HEK293 (cell line): ENCODE results near the gene SLC39A1.
A peak's percentile ranks its signal among the peaks of the same experiment; 100 is the strongest.

Source experiments
- EGR2 ChIP-seq: fragments of 450-650 bp; formaldehyde crosslinking; IDR thresholded peaks from 2 replicates; pipeline ENCODE4 v1.5.1; 2016; ENCODE audit warnings: low read depth, missing biosample characterization, missing genetic modification characterization
- MZF1 ChIP-seq: fragments of 450-650 bp; formaldehyde crosslinking; IDR thresholded peaks from 2 replicates; pipeline ENCODE4 v1.5.1; 2017; ENCODE audit warnings: missing biosample characterization, missing genetic modification characterization, borderline replicate concordance
- PRDM1 ChIP-seq: fragments of 450-650 bp; formaldehyde crosslinking; IDR thresholded peaks from 2 replicates; pipeline ENCODE4; 2016; ENCODE audit warnings: missing biosample characterization, missing genetic modification characterization
- REPIN1 ChIP-seq: fragments of 450-650 bp; formaldehyde crosslinking; IDR thresholded peaks from 2 replicates; pipeline ENCODE4 v1.5.1; 2017; ENCODE audit warnings: missing biosample characterization, missing genetic modification characterization, low read depth
- SCRT1 ChIP-seq: fragments of 450-650 bp; formaldehyde crosslinking; IDR thresholded peaks from 2 replicates; pipeline ENCODE4 v1.5.1; 2016; ENCODE audit warnings: missing biosample characterization, missing genetic modification characterization, borderline replicate concordance
- SP2 ChIP-seq: fragments of 450-650 bp; formaldehyde crosslinking; IDR thresholded peaks from 2 replicates; pipeline ENCODE4 v1.5.1; 2016; ENCODE audit warnings: missing biosample characterization, missing genetic modification characterization
- TCF7L2 ChIP-seq: IDR thresholded peaks from 2 replicates; pipeline ENCODE4 v1.6.1; 2011; ENCODE audit warnings: low read depth, mild to moderate bottlenecking, inconsistent platforms, low read length, moderate library complexity, borderline replicate concordance
- TRIM28 ChIP-seq: IDR thresholded peaks from 2 replicates; pipeline ENCODE4 v1.6.1; 2011; ENCODE audit warnings: low read length, control low read depth, borderline replicate concordance
- YY1 ChIP-seq: fragments of 450-650 bp; formaldehyde crosslinking; IDR thresholded peaks from 2 replicates; pipeline ENCODE4 v1.5.1; 2018; ENCODE audit warnings: missing biosample characterization, missing genetic modification characterization
- ZBTB8A ChIP-seq: fragments of 450-650 bp; formaldehyde crosslinking; IDR thresholded peaks from 2 replicates; pipeline ENCODE4 v1.5.1; 2016; ENCODE audit warnings: missing biosample characterization, missing genetic modification characterization
- ZFP41 ChIP-seq: fragments of 450-650 bp; formaldehyde crosslinking; IDR thresholded peaks from 2 replicates; pipeline ENCODE4 v1.5.1; 2016; ENCODE audit warnings: missing biosample characterization, missing genetic modification characterization, borderline replicate concordance
- ZNF10 ChIP-seq: fragments of 450-650 bp; formaldehyde crosslinking; IDR thresholded peaks from 2 replicates; pipeline ENCODE4 v1.5.1; 2017; ENCODE audit warnings: missing biosample characterization, missing genetic modification characterization
- ZNF184 ChIP-seq: fragments of 450-650 bp; IDR thresholded peaks from 2 replicates; pipeline ENCODE4 v1.5.1; 2018; ENCODE audit warnings: missing biosample characterization, mild to moderate bottlenecking, missing genetic modification characterization
- ZNF202 ChIP-seq: fragments of 450-650 bp; formaldehyde crosslinking; IDR thresholded peaks from 2 replicates; pipeline ENCODE4 v1.5.1; 2016; ENCODE audit warnings: missing biosample characterization, missing genetic modification characterization, borderline replicate concordance
- ZNF221 ChIP-seq: fragments of 450-650 bp; formaldehyde crosslinking; IDR thresholded peaks from 2 replicates; pipeline ENCODE4 v1.5.1; 2017; ENCODE audit warnings: missing biosample characterization, missing genetic modification characterization, borderline replicate concordance
- ZNF248 ChIP-seq: fragments of 450-650 bp; formaldehyde crosslinking; IDR thresholded peaks from 2 replicates; pipeline ENCODE4 v1.5.1; 2017; ENCODE audit warnings: missing biosample characterization, missing genetic modification characterization
- ZNF335 ChIP-seq: fragments of 450-650 bp; formaldehyde crosslinking; conservative IDR thresholded peaks from 2 replicates; pipeline ENCODE4 v1.5.1; 2016; ENCODE audit warnings: missing biosample characterization, missing genetic modification characterization
- ZNF416 ChIP-seq: fragments of 450-650 bp; formaldehyde crosslinking; IDR thresholded peaks from 2 replicates; pipeline ENCODE4 v1.5.1; 2016; ENCODE audit warnings: missing biosample characterization, missing genetic modification characterization
- ZNF514 ChIP-seq: fragments of 450-650 bp; formaldehyde crosslinking; IDR thresholded peaks from 2 replicates; pipeline ENCODE4 v1.5.1; 2016; ENCODE audit warnings: missing biosample characterization, missing genetic modification characterization
- ZNF558 ChIP-seq: fragments of 450-650 bp; formaldehyde crosslinking; IDR thresholded peaks from 2 replicates; pipeline ENCODE4 v1.5.1; 2016; ENCODE audit warnings: missing biosample characterization, missing genetic modification characterization
- ZNF561 ChIP-seq: fragments of 450-650 bp; IDR thresholded peaks from 2 replicates; pipeline ENCODE4 v1.5.1; 2018; ENCODE audit warnings: missing biosample characterization, missing genetic modification characterization, borderline replicate concordance
- ZNF571 ChIP-seq: fragments of 450-650 bp; formaldehyde crosslinking; IDR thresholded peaks from 2 replicates; pipeline ENCODE4 v1.5.0; 2017; ENCODE audit warnings: missing biosample characterization, missing genetic modification characterization
- ZNF639 ChIP-seq: fragments of 450-650 bp; formaldehyde crosslinking; IDR thresholded peaks from 2 replicates; pipeline ENCODE4 v1.5.1; 2016; ENCODE audit warnings: missing biosample characterization, missing genetic modification characterization
- ZNF645 ChIP-seq: fragments of 450-650 bp; formaldehyde crosslinking; IDR thresholded peaks from 2 replicates; pipeline ENCODE4; 2016; ENCODE audit warnings: missing biosample characterization, missing genetic modification characterization
- ZNF654 ChIP-seq: fragments of 450-650 bp; formaldehyde crosslinking; IDR thresholded peaks from 2 replicates; pipeline ENCODE4 v1.5.1; 2016; ENCODE audit warnings: low read depth, missing biosample characterization, missing genetic modification characterization
- ZNF768 ChIP-seq: fragments of 450-650 bp; formaldehyde crosslinking; IDR thresholded peaks from 2 replicates; pipeline ENCODE4 v1.5.1; 2018; ENCODE audit warnings: missing biosample characterization, mild to moderate bottlenecking, missing genetic modification characterization
- TF ChIP-seq, protein P1 (sequence below): fragments of 450-650 bp; formaldehyde crosslinking; IDR thresholded peaks from 2 replicates; pipeline ENCODE4 v1.5.1; 2016; ENCODE audit warnings: missing biosample characterization, missing genetic modification characterization
- TF ChIP-seq, protein P2 (sequence below): fragments of 450-650 bp; formaldehyde crosslinking; IDR thresholded peaks from 2 replicates; pipeline ENCODE4 v1.5.1; 2016; ENCODE audit warnings: missing biosample characterization, missing genetic modification characterization
- TF ChIP-seq, protein P3 (sequence below): fragments of 450-650 bp; formaldehyde crosslinking; IDR thresholded peaks from 2 replicates; pipeline ENCODE4 v1.5.1; 2016; ENCODE audit warnings: missing biosample characterization, missing genetic modification characterization
- TF ChIP-seq, protein P4 (sequence below): fragments of 450-650 bp; formaldehyde crosslinking; IDR thresholded peaks from 2 replicates; pipeline ENCODE4 v1.5.1; 2016; ENCODE audit warnings: missing biosample characterization, missing genetic modification characterization

Gene SLC39A1

DNA sequence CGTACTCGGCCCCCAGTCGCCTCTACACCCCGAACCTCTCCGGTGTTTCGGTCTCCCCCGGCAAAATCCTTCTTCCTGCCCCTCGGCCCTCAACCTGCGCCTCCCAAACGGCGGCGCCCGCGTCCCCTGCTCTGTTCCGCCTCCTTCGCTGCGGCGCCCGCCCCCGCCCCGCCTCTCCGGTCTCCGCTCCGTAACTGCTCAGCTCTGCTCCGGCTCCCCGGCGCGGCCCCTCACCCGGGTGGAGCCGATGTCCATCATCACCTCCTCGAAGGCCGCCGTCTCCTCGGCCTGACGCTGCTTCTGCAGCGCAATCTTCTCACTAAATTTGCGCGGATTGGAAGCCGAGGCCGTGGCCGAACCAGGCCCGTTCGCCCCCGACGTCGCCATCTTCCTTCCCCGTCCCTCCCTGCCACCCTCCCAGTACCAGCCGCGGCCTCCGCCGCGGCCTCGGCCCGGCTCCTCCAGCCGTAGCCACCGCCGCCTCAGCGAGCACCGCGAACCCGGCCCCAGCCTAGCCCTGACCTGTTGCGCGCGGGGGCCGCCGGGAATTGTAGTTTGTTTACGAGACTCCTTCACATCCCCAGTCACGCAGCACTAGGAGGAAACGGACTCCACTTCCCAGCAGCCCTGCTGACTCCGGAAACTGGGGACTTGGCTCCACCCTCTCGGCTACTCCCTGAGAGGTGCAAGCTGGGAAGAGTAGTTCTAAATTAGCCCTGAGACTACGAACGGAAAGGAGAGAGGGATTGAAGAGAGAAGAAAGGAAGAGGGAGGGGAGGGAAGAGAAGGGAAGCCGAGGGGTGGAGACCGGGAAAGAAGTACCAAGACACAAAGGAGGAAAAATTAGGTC lies 5.0 kb downstream of the SLC39A1 start, which contains the start of gene CRTC2 (continued):
- TF ChIP-seq ZNF184 (tag by site-specific recombination) = no peak
- no peak for TF ChIP-seq ZNF645
- peak; percentile 94 for TF ChIP-seq YY1 (tag by site-specific recombination)
- no peak for TF ChIP-seq TCF7L2
- TF ChIP-seq SCRT1 (tag by site-specific recombination) = peak; percentile 100
- no peak for TF ChIP-seq ZNF221
- TF ChIP-seq ZNF514 (tag by site-specific recombination) = no peak
- no peak for TF ChIP-seq ZNF558 (tag by site-specific recombination)
- TF ChIP-seq ZNF248 (tag by site-specific recombination) = no peak
- TF ChIP-seq ZNF416 (tag by site-specific recombination) = no peak
- TF ChIP-seq MZF1 = no peak
- TF ChIP-seq ZNF571 = no peak
- TF ChIP-seq TRIM28 = 0 out of 2 replicates have a peak, but pooled peaks have one; percentile 29
- peak; percentile 94 for TF ChIP-seq ZNF335 (tag by site-specific recombination)
- no peak for TF ChIP-seq ZNF202 (tag by site-specific recombination)
- TF ChIP-seq, protein P1, sequence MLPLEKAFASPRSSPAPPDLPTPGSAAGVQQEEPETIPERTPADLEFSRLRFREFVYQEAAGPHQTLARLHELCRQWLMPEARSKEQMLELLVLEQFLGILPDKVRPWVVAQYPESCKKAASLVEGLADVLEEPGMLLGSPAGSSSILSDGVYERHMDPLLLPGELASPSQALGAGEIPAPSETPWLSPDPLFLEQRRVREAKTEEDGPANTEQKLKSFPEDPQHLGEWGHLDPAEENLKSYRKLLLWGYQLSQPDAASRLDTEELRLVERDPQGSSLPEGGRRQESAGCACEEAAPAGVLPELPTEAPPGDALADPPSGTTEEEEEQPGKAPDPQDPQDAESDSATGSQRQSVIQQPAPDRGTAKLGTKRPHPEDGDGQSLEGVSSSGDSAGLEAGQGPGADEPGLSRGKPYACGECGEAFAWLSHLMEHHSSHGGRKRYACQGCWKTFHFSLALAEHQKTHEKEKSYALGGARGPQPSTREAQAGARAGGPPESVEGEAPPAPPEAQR (tag by site-specific recombination) = no peak
- peak; percentile 36; the same call in 1 of the 2 replicates for TF ChIP-seq ZBTB8A (tag by site-specific recombination)
- no peak for TF ChIP-seq ZNF639 (tag by site-specific recombination)
- TF ChIP-seq, protein P2, sequence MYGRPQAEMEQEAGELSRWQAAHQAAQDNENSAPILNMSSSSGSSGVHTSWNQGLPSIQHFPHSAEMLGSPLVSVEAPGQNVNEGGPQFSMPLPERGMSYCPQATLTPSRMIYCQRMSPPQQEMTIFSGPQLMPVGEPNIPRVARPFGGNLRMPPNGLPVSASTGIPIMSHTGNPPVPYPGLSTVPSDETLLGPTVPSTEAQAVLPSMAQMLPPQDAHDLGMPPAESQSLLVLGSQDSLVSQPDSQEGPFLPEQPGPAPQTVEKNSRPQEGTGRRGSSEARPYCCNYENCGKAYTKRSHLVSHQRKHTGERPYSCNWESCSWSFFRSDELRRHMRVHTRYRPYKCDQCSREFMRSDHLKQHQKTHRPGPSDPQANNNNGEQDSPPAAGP (tag by site-specific recombination) = peak; percentile 81
- no peak for TF ChIP-seq ZNF654 (tag by site-specific recombination)
- TF ChIP-seq PRDM1 (tag by site-specific recombination) = peak; percentile 96
- peak; percentile 72 for TF ChIP-seq ZNF10
- no peak for TF ChIP-seq ZFP41
- TF ChIP-seq REPIN1 = no peak
- TF ChIP-seq ZNF768 = no peak
- TF ChIP-seq, protein P3, sequence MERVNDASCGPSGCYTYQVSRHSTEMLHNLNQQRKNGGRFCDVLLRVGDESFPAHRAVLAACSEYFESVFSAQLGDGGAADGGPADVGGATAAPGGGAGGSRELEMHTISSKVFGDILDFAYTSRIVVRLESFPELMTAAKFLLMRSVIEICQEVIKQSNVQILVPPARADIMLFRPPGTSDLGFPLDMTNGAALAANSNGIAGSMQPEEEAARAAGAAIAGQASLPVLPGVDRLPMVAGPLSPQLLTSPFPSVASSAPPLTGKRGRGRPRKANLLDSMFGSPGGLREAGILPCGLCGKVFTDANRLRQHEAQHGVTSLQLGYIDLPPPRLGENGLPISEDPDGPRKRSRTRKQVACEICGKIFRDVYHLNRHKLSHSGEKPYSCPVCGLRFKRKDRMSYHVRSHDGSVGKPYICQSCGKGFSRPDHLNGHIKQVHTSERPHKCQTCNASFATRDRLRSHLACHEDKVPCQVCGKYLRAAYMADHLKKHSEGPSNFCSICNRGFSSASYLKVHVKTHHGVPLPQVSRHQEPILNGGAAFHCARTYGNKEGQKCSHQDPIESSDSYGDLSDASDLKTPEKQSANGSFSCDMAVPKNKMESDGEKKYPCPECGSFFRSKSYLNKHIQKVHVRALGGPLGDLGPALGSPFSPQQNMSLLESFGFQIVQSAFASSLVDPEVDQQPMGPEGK (tag by site-specific recombination) = peak; percentile 84
- TF ChIP-seq ZNF561 (tag by site-specific recombination) = peak; percentile 76; the same call in 1 of the 2 replicates
- peak; percentile 89 for TF ChIP-seq SP2 (tag by site-specific recombination)
- TF ChIP-seq EGR2 = peak; percentile 92
- TF ChIP-seq, protein P4, sequence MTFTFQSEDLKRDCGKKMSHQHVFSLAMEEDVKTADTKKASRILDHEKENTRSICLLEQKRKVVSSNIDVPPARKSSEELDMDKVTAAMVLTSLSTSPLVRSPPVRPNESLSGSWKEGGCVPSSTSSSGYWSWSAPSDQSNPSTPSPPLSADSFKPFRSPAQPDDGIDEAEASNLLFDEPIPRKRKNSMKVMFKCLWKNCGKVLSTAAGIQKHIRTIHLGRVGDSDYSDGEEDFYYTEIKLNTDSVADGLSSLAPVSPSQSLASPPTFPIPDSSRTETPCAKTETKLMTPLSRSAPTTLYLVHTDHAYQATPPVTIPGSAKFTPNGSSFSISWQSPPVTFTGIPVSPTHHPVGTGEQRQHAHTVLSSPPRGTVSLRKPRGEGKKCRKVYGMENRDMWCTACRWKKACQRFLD (tag by site-specific recombination) = no peak
